ENCODE results near the gene CTNND2. TPM values are rescaled to one million over a fixed set of nuclear protein-coding genes. Genes with fewer than 3 reads are reported as not detected.

Gene CTNND2
- total and polyA plus RNA-seq, 2 donors (not counting 1 experiment from before 2014, with no cell fraction given) = not detected

DNA sequence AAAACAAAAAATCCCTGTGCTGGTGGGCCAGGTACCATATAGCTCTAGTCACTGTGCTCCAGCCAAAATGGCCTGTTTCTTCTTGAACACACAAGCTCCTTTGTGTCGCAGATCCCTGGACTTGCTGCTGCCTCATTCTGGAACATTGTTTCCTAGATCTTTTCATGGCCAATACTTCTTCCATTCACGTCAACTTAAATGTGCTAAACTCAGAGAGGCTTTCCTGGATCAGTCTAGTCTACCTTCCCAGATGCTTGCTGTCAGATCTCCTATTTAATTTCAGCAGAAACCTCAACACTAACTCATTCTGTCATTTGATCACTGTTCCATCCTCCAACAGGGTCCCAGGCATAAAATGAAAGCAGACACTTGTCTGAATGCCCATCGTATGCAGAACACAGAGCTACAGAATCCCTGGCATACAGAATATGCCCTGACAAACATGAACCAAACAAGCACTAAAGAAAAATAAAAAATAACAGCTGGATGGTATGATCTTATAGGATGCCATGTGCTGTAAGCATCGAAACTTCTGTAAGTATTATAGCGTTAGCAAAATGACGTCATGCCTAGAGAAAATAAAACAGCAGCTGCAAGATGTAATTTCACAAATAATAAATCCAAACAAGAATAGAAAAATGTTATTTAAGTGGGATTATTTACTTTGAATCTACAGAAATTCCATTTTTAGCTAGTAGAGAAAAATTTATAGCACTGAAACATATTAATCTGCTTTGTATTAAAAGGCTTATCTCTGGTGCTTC, 739.5 kb downstream of the CTNND2 start:
- POLR2A ChIA-PET = no interaction called here
- no peak overlapping the region for H2AFZ ChIP-seq (ENCODE audit: insufficient read depth, low read depth, low read length, poor library complexity, severe bottlenecking)
- TF ChIP-seq, protein P1, sequence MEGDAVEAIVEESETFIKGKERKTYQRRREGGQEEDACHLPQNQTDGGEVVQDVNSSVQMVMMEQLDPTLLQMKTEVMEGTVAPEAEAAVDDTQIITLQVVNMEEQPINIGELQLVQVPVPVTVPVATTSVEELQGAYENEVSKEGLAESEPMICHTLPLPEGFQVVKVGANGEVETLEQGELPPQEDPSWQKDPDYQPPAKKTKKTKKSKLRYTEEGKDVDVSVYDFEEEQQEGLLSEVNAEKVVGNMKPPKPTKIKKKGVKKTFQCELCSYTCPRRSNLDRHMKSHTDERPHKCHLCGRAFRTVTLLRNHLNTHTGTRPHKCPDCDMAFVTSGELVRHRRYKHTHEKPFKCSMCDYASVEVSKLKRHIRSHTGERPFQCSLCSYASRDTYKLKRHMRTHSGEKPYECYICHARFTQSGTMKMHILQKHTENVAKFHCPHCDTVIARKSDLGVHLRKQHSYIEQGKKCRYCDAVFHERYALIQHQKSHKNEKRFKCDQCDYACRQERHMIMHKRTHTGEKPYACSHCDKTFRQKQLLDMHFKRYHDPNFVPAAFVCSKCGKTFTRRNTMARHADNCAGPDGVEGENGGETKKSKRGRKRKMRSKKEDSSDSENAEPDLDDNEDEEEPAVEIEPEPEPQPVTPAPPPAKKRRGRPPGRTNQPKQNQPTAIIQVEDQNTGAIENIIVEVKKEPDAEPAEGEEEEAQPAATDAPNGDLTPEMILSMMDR (IDR thresholded peaks at IDR 0.05) = no peak
- no peak for TF ChIP-seq EZH2 (IDR thresholded peaks at IDR 0.05; ENCODE audit: borderline replicate concordance, insufficient read depth, low read depth, low read length, poor library complexity, severe bottlenecking)
- no peak overlapping the region for H3K27ac ChIP-seq (ENCODE audit: low read length in 2 of 2)
- intact Hi-C loops (cut with micrococcal nuclease) = no loop called here
- H4K20me1 ChIP-seq (ENCODE audit: control insufficient read depth, insufficient read depth, low read length, poor library complexity, severe bottlenecking) = no peaks in the 10 kb centered on the region
- ATAC-seq (ENCODE audit: low read depth) (no peak), DNase-seq (no peak)
- no peaks in the 10 kb centered on the region for H3K27me3 ChIP-seq (replicated peaks in 1 of 4; ENCODE audit: control extremely low read depth in 1 of 4, control insufficient read depth in 3 of 4, insufficient read depth in 4 of 4, low read length in 3 of 4)
- H3K4me3 ChIP-seq (ENCODE audit: control extremely low read depth in 1 of 5, extremely low read depth in 1 of 5, insufficient read depth in 1 of 5, low read depth in 2 of 5, low read length in 4 of 5) = no peak overlapping the region
- no peaks in the 10 kb centered on the region for H3K4me1 ChIP-seq (ENCODE audit: control insufficient read depth in 2 of 2, insufficient read depth in 2 of 2, low read length in 2 of 2)
- no peaks in the 10 kb centered on the region for H3K4me1 Mint-ChIP-seq
- H3K4me2 ChIP-seq (replicated peaks; ENCODE audit: low read depth, low read length, poor library complexity, severe bottlenecking) = no peak overlapping the region
- H3K27me3 Mint-ChIP-seq = peaks cover 5% of the 10 kb centered on the region
- no peaks in the 10 kb centered on the region for H3K79me2 ChIP-seq (ENCODE audit: control insufficient read depth, insufficient read depth, low read length)
- no peaks in the 10 kb centered on the region for H3K9me3 Mint-ChIP-seq (ENCODE audit: insufficient read depth)
- WGBS (ENCODE audit: insufficient coverage) = 84% methylated on average over 2 of the region's 6 CpGs
- H3K9ac ChIP-seq (ENCODE audit: low read length) = no peak overlapping the region
- no peaks in the 10 kb centered on the region for H3K36me3 ChIP-seq (replicated peaks in 1 of 2; ENCODE audit: control extremely low read depth in 1 of 2, control insufficient read depth in 1 of 2, extremely low read depth in 1 of 2, insufficient read depth in 2 of 2, low read length in 1 of 2)
- no peak overlapping the region for H3K4me3 Mint-ChIP-seq
- no peaks in the 10 kb centered on the region for H3K9me3 ChIP-seq (ENCODE audit: control extremely low read depth in 1 of 3, control insufficient read depth in 2 of 3, insufficient read depth in 1 of 3, low read length in 2 of 3)
- CTCF ChIA-PET = no interaction called here
- no peak overlapping the region for H3K27ac Mint-ChIP-seq

DNA sequence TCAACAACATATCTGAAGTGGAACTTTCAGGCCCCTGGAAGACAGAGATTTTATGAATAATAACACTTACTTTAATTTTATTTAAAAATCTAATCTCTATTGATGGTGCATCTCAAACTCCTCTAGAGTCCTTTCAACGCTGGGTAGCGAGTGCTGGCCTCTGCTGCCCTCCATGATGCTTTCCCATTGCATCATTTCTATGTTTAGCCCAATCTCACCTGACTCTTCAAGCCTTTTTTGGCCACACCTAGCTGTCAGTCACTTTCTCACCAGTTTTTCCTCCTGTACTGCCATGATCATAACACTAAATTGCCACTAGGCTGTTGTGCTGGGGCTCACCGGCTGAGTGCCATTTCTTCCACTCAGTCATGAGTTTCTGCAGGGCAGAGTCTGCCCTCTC, 747.1 kb downstream of the CTNND2 start:
- 88% methylated on average over 3 of the region's 3 CpGs for WGBS (ENCODE audit: insufficient coverage)
- H3K27me3 Mint-ChIP-seq = no peaks in the 10 kb centered on the region
- ATAC-seq (ENCODE audit: low read depth) (no peak), DNase-seq (no peak)
- no peak overlapping the region for H3K4me2 ChIP-seq (replicated peaks; ENCODE audit: low read depth, low read length, poor library complexity, severe bottlenecking)
- TF ChIP-seq EZH2 (IDR thresholded peaks at IDR 0.05; ENCODE audit: borderline replicate concordance, insufficient read depth, low read depth, low read length, poor library complexity, severe bottlenecking) = no peak
- TF ChIP-seq, protein P1 (IDR thresholded peaks at IDR 0.05) = no peak
- no peak overlapping the region for H3K4me3 Mint-ChIP-seq
- no peaks in the 10 kb centered on the region for H3K9me3 Mint-ChIP-seq (ENCODE audit: insufficient read depth)
- H4K20me1 ChIP-seq (ENCODE audit: control insufficient read depth, insufficient read depth, low read length, poor library complexity, severe bottlenecking) = no peaks in the 10 kb centered on the region
- intact Hi-C loops (cut with micrococcal nuclease) = no loop called here
- ChIA-PET POLR2A (no interaction called here), CTCF (no interaction called here)
- no peaks in the 10 kb centered on the region for H3K4me1 Mint-ChIP-seq
- H3K27me3 ChIP-seq (replicated peaks in 1 of 4; ENCODE audit: control extremely low read depth in 1 of 4, control insufficient read depth in 3 of 4, insufficient read depth in 4 of 4, low read length in 3 of 4) = no peaks in the 10 kb centered on the region
- H2AFZ ChIP-seq (ENCODE audit: insufficient read depth, low read depth, low read length, poor library complexity, severe bottlenecking) = no peak overlapping the region
- H3K79me2 ChIP-seq (ENCODE audit: control insufficient read depth, insufficient read depth, low read length) = no peaks in the 10 kb centered on the region
- H3K27ac Mint-ChIP-seq = no peak overlapping the region
- no peak overlapping the region for H3K27ac ChIP-seq (ENCODE audit: low read length in 2 of 2)
- no peaks in the 10 kb centered on the region for H3K36me3 ChIP-seq (replicated peaks in 1 of 2; ENCODE audit: control extremely low read depth in 1 of 2, control insufficient read depth in 1 of 2, extremely low read depth in 1 of 2, insufficient read depth in 2 of 2, low read length in 1 of 2)
- H3K9ac ChIP-seq (ENCODE audit: low read length) = no peak overlapping the region
- H3K4me1 ChIP-seq (ENCODE audit: control insufficient read depth in 2 of 2, insufficient read depth in 2 of 2, low read length in 2 of 2) = no peaks in the 10 kb centered on the region
- no peak overlapping the region for H3K4me3 ChIP-seq (ENCODE audit: control extremely low read depth in 1 of 5, extremely low read depth in 1 of 5, insufficient read depth in 1 of 5, low read depth in 2 of 5, low read length in 4 of 5)
- H3K9me3 ChIP-seq (ENCODE audit: control extremely low read depth in 1 of 3, control insufficient read depth in 2 of 3, insufficient read depth in 1 of 3, low read length in 2 of 3) = no peaks in the 10 kb centered on the region
